T-cell (primary cell): Measurements from ENCODE around the gene ANKRD65. TPM values are rescaled to one million over a fixed set of nuclear protein-coding genes. Genes with fewer than 3 reads are reported as not detected.
"Not testable (repeated sequence)": the region's sequence is repeated elsewhere in the genome, so short reads cannot be mapped to it uniquely, and the experiment has no call there.

Experiments used
- ATAC-seq, 4 experiments: fragments of 200-7000 bp in 3 of 4; fragments of 150-1000 bp in 1 of 4; cut with Tn5 transposase; replicated peaks in 1 of 4; 1 replicate in 3 of 4; 2 replicates in 1 of 4; pipeline ENCODE4 v1.10.0; 2021; ENCODE audit warnings: moderate library complexity in 3 of 4, mild to moderate bottlenecking in 2 of 4, moderate number of reproducible peaks in 1 of 4
- CTCF ChIA-PET, 2 donors: fragments of 300-600 bp; sonication (Branson Sonifier 250); formaldehyde crosslinking; loops; one replicate each; lab custom pipeline; 2022; ENCODE audit warnings: antibody characterized with exemption in 2 of 2; lab: Charles Lee
- POLR2A ChIA-PET, 2 donors: fragments of 300-600 bp; sonication (Branson Sonifier 250); formaldehyde crosslinking; loops; one replicate each; lab custom pipeline; 2022; ENCODE audit warnings: antibody characterized with exemption in 2 of 2; lab: Charles Lee
- DNase-seq, 35 experiments: peaks; one replicate each; pipeline versions ENCODE4 v3.0.0 to v3.0.0-alpha.2; 2013 to 2023
- H3K27ac ChIP-seq: one replicate; pipeline ENCODE4 v1.5.1; 2013; ENCODE audit warnings: low read length
- H3K27me3 ChIP-seq, 2 experiments: replicated peaks in 1 of 2; 1 replicate in 1 of 2; 2 replicates in 1 of 2; pipeline versions ENCODE4 v1.6.1 to v1.7.0; 2013; ENCODE audit warnings: low read length in 1 of 2, mixed read lengths in 1 of 2; ENCODE audit not compliant: control insufficient read depth in 2 of 2, insufficient read depth in 2 of 2; ENCODE audit errors: extremely low read depth in 1 of 2
- H3K36me3 ChIP-seq, 2 donors: 1 replicate in 1 of 2; 2 replicates in 1 of 2; pipeline versions ENCODE4 v1.6.1 to v1.7.0; 2013; ENCODE audit warnings: low read length in 1 of 2; ENCODE audit not compliant: control insufficient read depth in 2 of 2, insufficient read depth in 1 of 2; ENCODE audit errors: extremely low read depth in 1 of 2
- H3K4me1 ChIP-seq, 2 experiments: 1 replicate in 1 of 2; 2 replicates in 1 of 2; pipeline versions ENCODE4 v1.6.1 to v1.7.0; 2013; ENCODE audit warnings: low read length in 2 of 2, mixed read lengths in 1 of 2; ENCODE audit not compliant: insufficient read depth in 2 of 2, control insufficient read depth in 1 of 2; ENCODE audit errors: extremely low read depth in 1 of 2
- H3K4me3 ChIP-seq, 2 donors: 1 replicate in 1 of 2; 2 replicates in 1 of 2; pipeline versions ENCODE4 v1.5.1 to v1.7.0; 2013; ENCODE audit warnings: mild to moderate bottlenecking in 2 of 2, low read length in 1 of 2, moderate library complexity in 1 of 2; ENCODE audit not compliant: control insufficient read depth in 1 of 2; ENCODE audit errors: extremely low read depth in 1 of 2
- H3K9me3 ChIP-seq: 2 replicates; pipeline ENCODE4 v1.7.0; 2013
- H3K27ac Mint-ChIP-seq, 2 donors: one replicate each; pipeline ENCODE4 v1.8.0; 2020 to 2021; ENCODE audit warnings: mild to moderate bottlenecking in 2 of 2, mixed read lengths in 2 of 2
- H3K27me3 Mint-ChIP-seq, 2 donors: one replicate each; pipeline ENCODE4 v1.8.0; 2021 to 2022; ENCODE audit warnings: mixed read lengths in 2 of 2
- H3K36me3 Mint-ChIP-seq: one replicate; pipeline ENCODE4 v1.8.0; 2021; ENCODE audit warnings: mixed read lengths
- H3K4me1 Mint-ChIP-seq, 3 donors: one replicate each; pipeline ENCODE4 v1.8.0; 2020 to 2022; ENCODE audit warnings: mixed read lengths in 3 of 3, mild to moderate bottlenecking in 1 of 3
- H3K4me3 Mint-ChIP-seq, 3 donors: one replicate each; pipeline ENCODE4 v1.8.0; 2020 to 2022; ENCODE audit warnings: mild to moderate bottlenecking in 3 of 3, mixed read lengths in 3 of 3, moderate library complexity in 3 of 3
- H3K9me3 Mint-ChIP-seq, 3 donors: one replicate each; pipeline ENCODE4 v1.8.0; 2020 to 2022; ENCODE audit warnings: mixed read lengths in 3 of 3
- WGBS: methylation state at CpG from one replicate; pipeline ENCODE4 v1.1.5; 2013; ENCODE audit warnings: missing lambda C conversion rate; ENCODE audit not compliant: insufficient coverage; 5-methylcytosine and 5-hydroxymethylcytosine counted together
- total RNA-seq, 35 experiments: library from RNA in 6 of 35; stranded (reverse) in 6 of 35; fragments of 120-200 nt in 1 of 35; gene quantifications; one replicate each; pipeline versions ENCODE4 v1.2.1 to v1.2.4 and lab custom pipeline; 2013 to 2026

ANKRD65 gene
- total RNA-seq, 5 donors from 2014 or later (not counting 1 experiment from before 2014, with no cell fraction given) = 0.20 TPM; not detected in 4

DNA sequence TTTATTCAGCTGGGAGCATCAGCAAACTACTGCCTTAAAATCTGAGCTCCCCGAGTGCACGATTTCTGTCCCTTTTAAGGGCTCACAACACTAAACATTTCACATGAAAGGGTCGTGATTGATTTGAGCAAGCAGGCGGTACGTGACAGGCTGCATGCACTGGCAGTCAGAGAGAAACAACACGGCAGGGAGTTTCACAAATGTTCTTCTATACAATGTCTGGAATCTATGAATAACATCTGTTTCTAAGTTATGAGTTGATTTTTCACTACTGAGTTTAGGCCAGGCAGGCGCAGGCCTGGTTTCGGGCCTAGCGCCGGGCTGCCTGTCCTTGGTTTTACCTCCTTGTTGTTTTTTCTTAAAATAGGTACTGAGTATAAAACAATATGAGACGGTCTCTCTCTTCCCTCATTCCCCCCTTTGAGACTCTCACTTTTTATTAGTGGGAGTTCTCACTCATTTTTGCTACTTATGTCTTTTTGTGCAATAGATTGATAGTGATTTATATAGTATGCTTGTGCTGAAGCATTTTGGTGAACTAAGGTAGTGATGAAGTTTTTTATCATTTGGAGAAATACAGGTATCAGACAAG is 8.7 kb downstream of the ANKRD65 start:
- POLR2A ChIA-PET, H3K27me3 ChIP-seq, CTCF ChIA-PET, DNase-seq, H3K27ac Mint-ChIP-seq, H3K27me3 Mint-ChIP-seq, H3K36me3 ChIP-seq, H3K4me3 ChIP-seq, H3K4me3 Mint-ChIP-seq, H3K27ac ChIP-seq, H3K9me3 ChIP-seq, H3K36me3 Mint-ChIP-seq, ATAC-seq, H3K9me3 Mint-ChIP-seq: not testable (repeated sequence)
- peaks cover 6 to 18% of the 10 kb centered on the region in 2 experiments for H3K4me1 ChIP-seq
- peaks cover 13 to 19% (median 18%) of the 10 kb centered on the region in 3 donors for H3K4me1 Mint-ChIP-seq
- WGBS = 96% methylated on average over 5 of the region's 11 CpGs

DNA sequence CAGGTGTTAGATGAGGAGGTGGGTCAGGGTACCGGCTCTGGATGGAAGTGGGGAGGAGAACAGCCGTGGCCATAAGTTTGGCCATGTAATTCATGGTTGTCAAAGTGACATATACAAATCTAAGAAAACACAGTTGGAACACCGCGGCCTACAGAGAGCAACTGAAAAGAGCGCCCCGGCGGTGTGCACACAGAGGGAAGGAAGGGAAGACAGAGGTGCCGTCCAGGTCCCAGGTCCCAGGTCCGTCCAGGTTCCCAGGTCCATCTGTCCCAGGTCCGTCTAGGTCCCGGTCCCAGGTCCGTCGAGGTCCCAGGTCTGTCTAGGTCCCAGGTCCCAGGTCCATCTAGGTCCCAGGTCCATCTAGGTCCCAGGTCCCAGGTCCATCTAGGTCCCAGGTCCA is 9.4 kb downstream of the ANKRD65 start:
- no peaks in the 10 kb centered on the region for H3K27me3 ChIP-seq
- Mint-ChIP-seq H3K4me3 (no peak overlapping the region), H3K27me3 (no peaks in the 10 kb centered on the region), H3K4me1 (peaks cover 13 to 22% (median 21%) of the 10 kb centered on the region in 3 donors), H3K27ac (peak overlapping the region in 1 of 2 donors; percentile 31), H3K36me3 (no peaks in the 10 kb centered on the region), H3K9me3 (peaks cover 0 to 5% (median 0%) of the 10 kb centered on the region in 3 donors)
- POLR2A ChIA-PET = no interaction called here
- no peak overlapping the region for H3K4me3 ChIP-seq
- H3K36me3 ChIP-seq = no peaks in the 10 kb centered on the region
- H3K4me1 ChIP-seq = peaks cover 6 to 19% of the 10 kb centered on the region in 2 experiments
- ATAC-seq (no peak), DNase-seq (no peak)
- no peaks in the 10 kb centered on the region for H3K9me3 ChIP-seq
- CTCF ChIA-PET = no interaction called here
- H3K27ac ChIP-seq = no peak overlapping the region
- WGBS = 97% methylated on average over 12 of the region's 13 CpGs

DNA sequence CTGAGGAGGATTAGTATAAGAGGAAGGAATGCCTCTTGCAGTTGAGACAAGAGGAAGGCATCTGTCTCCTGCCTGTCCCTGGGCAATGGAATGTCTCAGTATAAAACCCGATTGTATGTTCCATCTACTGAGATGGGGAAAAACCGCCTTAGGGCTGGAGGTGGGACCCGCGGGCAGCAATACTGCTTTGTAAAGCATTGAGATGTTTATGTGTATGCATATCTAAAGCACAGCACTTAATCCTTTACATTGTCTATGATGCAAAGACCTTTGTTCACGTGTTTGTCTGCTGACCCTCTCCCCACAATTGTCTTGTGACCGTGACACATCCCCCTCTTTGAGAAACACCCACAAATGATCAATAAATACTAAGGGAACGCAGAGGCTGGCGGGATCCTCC is 10.8 kb downstream of the ANKRD65 start:
- Histone ChIP-seq H3K36me3 (peaks cover 0 to 12% of the 10 kb centered on the region in 2 donors), H3K4me1 (peaks cover 11 to 33% of the 10 kb centered on the region in 2 experiments)
- H3K36me3 Mint-ChIP-seq, H3K9me3 Mint-ChIP-seq, H3K27ac Mint-ChIP-seq, H3K27me3 Mint-ChIP-seq, DNase-seq, ATAC-seq, H3K9me3 ChIP-seq, H3K4me3 Mint-ChIP-seq, H3K27ac ChIP-seq, H3K27me3 ChIP-seq, CTCF ChIA-PET, H3K4me3 ChIP-seq: not testable (repeated sequence)
- WGBS = no CpG with 5 or more reads among the region's 8 CpGs
- POLR2A ChIA-PET = interaction anchor here in 1 of 2 donors (0.6 kb wide), 1 partner anchor 13 kb away, joined by 3 read pairs; no protein-coding TSS in a partner anchor
- H3K4me1 Mint-ChIP-seq = peaks cover 25 to 35% (median 32%) of the 10 kb centered on the region in 3 donors

DNA sequence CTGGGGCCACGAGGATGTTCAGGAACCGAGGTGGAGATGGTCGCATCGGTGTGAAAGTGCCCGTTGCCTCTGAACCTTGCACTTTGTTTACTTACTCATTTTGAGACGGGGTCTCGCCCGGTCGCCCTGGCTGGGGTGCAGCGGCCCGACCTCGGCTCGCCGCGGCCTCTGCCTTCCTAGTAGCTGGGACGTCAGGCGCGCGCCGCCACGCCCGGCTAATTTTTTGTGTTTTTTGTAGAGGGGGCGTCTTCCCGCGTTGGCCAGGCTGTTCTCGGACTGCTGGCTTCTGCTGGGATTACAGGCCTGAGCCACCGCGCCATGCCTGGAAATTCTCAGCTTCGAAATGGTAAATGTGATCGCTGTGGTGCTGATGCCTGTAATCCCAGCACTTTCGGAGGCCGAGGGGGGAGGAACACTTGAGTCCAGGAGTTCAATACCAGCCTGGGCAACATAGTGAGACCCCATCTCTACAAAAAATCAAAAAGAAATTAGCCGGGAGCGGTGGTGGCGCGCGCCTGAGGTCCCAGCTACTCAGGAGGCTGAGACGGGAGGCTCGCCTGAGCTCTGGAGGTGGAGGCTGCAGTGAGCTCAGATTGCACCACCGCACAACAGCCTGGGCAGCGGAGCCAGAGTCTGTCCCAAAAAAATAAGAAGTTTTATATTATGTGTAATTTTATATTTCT is 13.3 kb downstream of the ANKRD65 start:
- Histone ChIP-seq H3K27ac (peak overlapping the region; percentile 67), H3K4me3 (peak overlapping the region; percentile 76 to 85), H3K9me3 (no peaks in the 10 kb centered on the region), H3K36me3 (peaks cover 4 to 28% of the 10 kb centered on the region in 2 donors), H3K4me1 (peaks cover 11 to 40% of the 10 kb centered on the region in 2 experiments), H3K27me3 (no peaks in the 10 kb centered on the region)
- ChIA-PET POLR2A (no interaction called here), CTCF (interaction anchor here in 1 of 2 donors (0.8 to 1.2 kb wide), 3 partner anchors 9 to 97 kb away, joined by 3 to 8 read pairs (median 5); partner anchors contain the start of genes AURKAIP1 and CCNL2)
- Mint-ChIP-seq H3K4me3 (peak overlapping the region; percentile 77 to 95 (median 89)), H3K27me3 (no peaks in the 10 kb centered on the region), H3K27ac (peak overlapping the region; percentile 61 to 78), H3K4me1 (peaks cover 33 to 46% (median 39%) of the 10 kb centered on the region in 3 donors), H3K9me3 (peaks cover 0 to 3% (median 0%) of the 10 kb centered on the region in 3 donors), H3K36me3 (peaks cover 16% of the 10 kb centered on the region)
- DNase-seq (peak in 3 of 35 experiments; percentile 7 to 26 (median 14)), ATAC-seq (peak in 3 of 4 experiments; percentile 13 to 18 (median 15))
- WGBS = 12% methylated on average over 24 of the region's 41 CpGs

GRCh38 chr1:1406821-1407635 is 14.0 kb downstream of the ANKRD65 start, which contains the start of gene MRPL20:
Gene MRPL20, minus strand, starts transcription at chr1:1407293. Its CDS starts 76 bp downstream, at chr1:1407217.
- peaks cover 22% of the 10 kb centered on the region for H3K36me3 Mint-ChIP-seq
- H3K4me1 Mint-ChIP-seq = peaks cover 33 to 52% (median 44%) of the 10 kb centered on the region in 3 donors
- Histone ChIP-seq H3K9me3 (no peaks in the 10 kb centered on the region), H3K4me1 (peaks cover 11 to 40% of the 10 kb centered on the region in 2 experiments), H3K4me3 (peak within 1 kb of the TSS; percentile 76 to 85), H3K36me3 (peaks cover 4 to 34% of the 10 kb centered on the region in 2 donors), H3K27ac (peak within 1 kb of the TSS; percentile 67), H3K27me3 (no peaks in the 10 kb centered on the region)
- POLR2A ChIA-PET = no interaction called here
- under 1% methylated on average over 97 of the region's 98 CpGs for WGBS
- DNase-seq (peak; percentile 90 to 98 (median 96)), ATAC-seq (peak; percentile 95 to 97 (median 96))
- H3K9me3 Mint-ChIP-seq = no peaks in the 10 kb centered on the region
- H3K27me3 Mint-ChIP-seq = no peaks in the 10 kb centered on the region
- H3K4me3 Mint-ChIP-seq = peak within 1 kb of the TSS; percentile 89 to 95 (median 91)
- CTCF ChIA-PET = interaction anchor here in 1 of 2 donors (0.8 to 1.2 kb wide), 3 partner anchors 8 to 98 kb away, joined by 3 to 8 read pairs (median 5); partner anchors contain the start of genes AURKAIP1 and CCNL2
- H3K27ac Mint-ChIP-seq = peak within 1 kb of the TSS; percentile 93 to 97
